ENCODE data around the gene LDHB. TPM values are rescaled to one million over a fixed set of nuclear protein-coding genes. Genes with fewer than 3 reads are reported as not detected.

LDHB gene
- total and polyA plus RNA-seq, 9 of the 15 experiments (the other 6 are each of a cell fraction or from before 2014, with no cell fraction given): 743 to 2,680 (median 968) TPM

- FAIRE-seq: no peak
- TF ChIP-seq NFIC (IDR thresholded peaks at IDR 0.05) (no peak), ZNF740 (CRISPR knock-in tag; IDR thresholded peaks at IDR 0.05) (no peak), ZNF740 (tag; IDR thresholded peaks at IDR 0.05) (no peak), ZNF3 (CRISPR knock-in tag; IDR thresholded peaks at IDR 0.05) (no peak), ZNF639 (CRISPR knock-in tag; conservative IDR thresholded peaks at IDR 0.05 in 1 of 2, IDR thresholded peaks at IDR 0.05 in 1 of 2) (no peak), BDP1 (IDR thresholded peaks at IDR 0.05; ENCODE audit: insufficient read depth, insufficient read length) (no peak), KAT7 (CRISPR knock-in tag; IDR thresholded peaks at IDR 0.05; ENCODE audit: borderline replicate concordance) (no peak), E2F8 (IDR thresholded peaks at IDR 0.05; ENCODE audit: low read depth, partially characterized antibody) (no peak), ZNF175 (CRISPR knock-in tag; IDR thresholded peaks at IDR 0.05; ENCODE audit: low read depth) (no peak), SMC3 (conservative IDR thresholded peaks at IDR 0.05; ENCODE audit: insufficient read depth, low read depth, low read length) (no peak), ATF7 (IDR thresholded peaks at IDR 0.05) (no peak), KAT2B (IDR thresholded peaks at IDR 0.05; ENCODE audit: low read depth, low read length) (no peak), XRCC5 (IDR thresholded peaks at IDR 0.05; ENCODE audit: low read depth, low read length) (no peak), JUN (IDR thresholded peaks at IDR 0.05; ENCODE audit: borderline replicate concordance, low read depth, low read length) (no peak), JUN (CRISPR knock-in tag; IDR thresholded peaks at IDR 0.05; ENCODE audit: borderline replicate concordance) (no peak), STAG1 (CRISPR knock-in tag; IDR thresholded peaks at IDR 0.05; ENCODE audit: borderline replicate concordance) (no peak), NFYB (IDR thresholded peaks at IDR 0.05; ENCODE audit: extremely low read depth, insufficient read length) (no peak)
- Histone ChIP-seq H3K9me3 (replicated peaks; ENCODE audit: control insufficient read depth, insufficient read depth, low read depth, low read length) (no peaks in the 10 kb centered on the region), H3K79me2 (ENCODE audit: control insufficient read depth, insufficient read depth, low read length) (no peaks in the 10 kb centered on the region), H3K4me1 (replicated peaks in 1 of 2; ENCODE audit: control insufficient read depth in 2 of 2, insufficient read depth in 2 of 2, low read length in 2 of 2) (peaks cover 0 to 3% of the 10 kb centered on the region in 2 experiments; a peak in 1 of 5 replicates), H3K27me3 (ENCODE audit: control insufficient read depth in 2 of 2, insufficient read depth in 2 of 2, low read length in 2 of 2) (no peaks in the 10 kb centered on the region), H3K4me2 (ENCODE audit: insufficient read depth, low read length) (no peak overlapping the region), H3K9me1 (ENCODE audit: control insufficient read depth, insufficient read depth, low read length) (no peaks in the 10 kb centered on the region), H2AFZ (ENCODE audit: low read depth, low read length) (no peak overlapping the region), H3K27ac (ENCODE audit: extremely low read depth, low read depth, low read length) (no peak overlapping the region), H3K36me3 (ENCODE audit: control insufficient read depth, insufficient read depth, low read length) (no peaks in the 10 kb centered on the region), H3K9ac (ENCODE audit: insufficient read depth in 1 of 2, low read depth in 2 of 2, low read length in 2 of 2) (no peak overlapping the region), H3K4me3 (no peak overlapping the region), H4K20me1 (replicated peaks; ENCODE audit: control insufficient read depth, insufficient read depth, low read length) (no peaks in the 10 kb centered on the region)
- DNase-seq (ENCODE audit: extremely low read depth in 1 of 4, low spot score in 3 of 4): no peak
- no peak for ATAC-seq
- ChIA-PET CTCF (ENCODE audit: low intra/inter-chr PET ratio) (interaction anchor here (1.9 to 2.5 kb wide), 3 partner anchors 293 to 747 kb away, joined by 6 to 14 read pairs (median 11); no protein-coding TSS in a partner anchor), POLR2A (no interaction called here)
- intact Hi-C loops (cut with micrococcal nuclease) (loop anchor here (5.0 to 10.0 kb wide), 2 partner anchors 638 to 746 kb away; partner anchors contain the start of gene ST8SIA1), in situ Hi-C loops (cut with MboI) (loop anchor here (5.0 kb wide), 1 partner anchor 746 kb away; no protein-coding TSS in a partner anchor)
- BruUV-seq (replicated peaks): no TSS peak
These were observed 39.0 kb upstream of the LDHB start for GRCh38 chr12:21696625-21697024.

Data from K562 (cell line).